Measurements from ENCODE around the gene CFAP47. TPM values are rescaled to one million over a fixed set of nuclear protein-coding genes. Genes with fewer than 3 reads are reported as not detected.

The CFAP47 gene
- total RNA-seq, 2 donors from 2014 or later, result 0.78 TPM; not detected in 1

GRCh38 chrX:36314303-36314702 is 394.8 kb downstream of the CFAP47 start:
- Histone ChIP-seq H3K27me3 (peaks cover 0 to 3% of the 10 kb centered on the region in 2 donors), H3K36me3 (replicated peaks in 1 of 2; ENCODE audit: insufficient read depth in 1 of 2, low read depth in 2 of 2) (no peaks in the 10 kb centered on the region), H3K4me3 (no peak overlapping the region), H3K27ac (no peak overlapping the region), H3K4me1 (no peaks in the 10 kb centered on the region), H3K9me3 (no peaks in the 10 kb centered on the region)
- WGBS, 2 donors, result 69 to 80% methylated on average over 3 of the region's 3 CpGs
- no peak for TF ChIP-seq POLR2A (IDR thresholded peaks at IDR 0.05)
- no peak for TF ChIP-seq CTCF (IDR thresholded peaks at IDR 0.05)
- DNase-seq (no peak), ATAC-seq (no peak)
- intact Hi-C loops (cut with DNase I), result no loop called here

GRCh38 chrX:36334572-36334971 is 415.0 kb downstream of the CFAP47 start:
- no peak for TF ChIP-seq CTCF (IDR thresholded peaks at IDR 0.05)
- TF ChIP-seq POLR2A (IDR thresholded peaks at IDR 0.05), result no peak
- DNase-seq (no peak), ATAC-seq (no peak)
- Histone ChIP-seq H3K4me3 (no peak overlapping the region), H3K27ac (no peak overlapping the region), H3K9me3 (no peaks in the 10 kb centered on the region), H3K36me3 (replicated peaks in 1 of 2; ENCODE audit: insufficient read depth in 1 of 2, low read depth in 2 of 2) (no peaks in the 10 kb centered on the region), H3K4me1 (no peaks in the 10 kb centered on the region), H3K27me3 (no peaks in the 10 kb centered on the region)
- 71 to 82% methylated on average over 1 of the region's 1 CpG for WGBS, 2 donors
- intact Hi-C loops (cut with DNase I), result no loop called here

- H3K27ac ChIP-seq, result no peak overlapping the region
- no peaks in the 10 kb centered on the region for H3K36me3 ChIP-seq (replicated peaks in 1 of 2; ENCODE audit: insufficient read depth in 1 of 2, low read depth in 2 of 2)
- no peaks in the 10 kb centered on the region for H3K9me3 ChIP-seq
- ATAC-seq (no peak), DNase-seq (no peak)
- TF ChIP-seq POLR2A (IDR thresholded peaks at IDR 0.05), result no peak
- no peak for TF ChIP-seq CTCF (IDR thresholded peaks at IDR 0.05)
- H3K4me1 ChIP-seq, result no peaks in the 10 kb centered on the region
- H3K4me3 ChIP-seq, result no peak overlapping the region
- H3K27me3 ChIP-seq, result no peaks in the 10 kb centered on the region
- intact Hi-C loops (cut with DNase I), result no loop called here
- WGBS, 2 donors, result 76 to 90% methylated on average over 3 of the region's 3 CpGs
Observed at GRCh38 chrX:36336751-36337150, 417.2 kb downstream of the CFAP47 start.

- ATAC-seq, result no peak
- intact Hi-C loops (cut with DNase I), result no loop called here
- 58 to 64% methylated on average over 1 of the region's 1 CpG for WGBS, 2 donors
Observed at GRCh38 chrX:36344301-36344700, 424.8 kb downstream of the CFAP47 start.

More at GRCh38 chrX:36344301-36344700, 424.8 kb downstream of the CFAP47 start:
- TF ChIP-seq POLR2A (IDR thresholded peaks at IDR 0.05) (no peak), CTCF (IDR thresholded peaks at IDR 0.05) (no peak)
- Histone ChIP-seq H3K4me1 (no peaks in the 10 kb centered on the region), H3K27me3 (no peaks in the 10 kb centered on the region), H3K4me3 (no peak overlapping the region), H3K9me3 (no peaks in the 10 kb centered on the region), H3K27ac (no peak overlapping the region), H3K36me3 (replicated peaks in 1 of 2; ENCODE audit: insufficient read depth in 1 of 2, low read depth in 2 of 2) (no peaks in the 10 kb centered on the region)
- DNase-seq, result no peak
